GM12878 (cell line): Measurements from ENCODE around the gene IFNK. TPM values are rescaled to one million over a fixed set of nuclear protein-coding genes. Genes with fewer than 3 reads are reported as not detected.

Experiments used
- ATAC-seq: fragments of 200-7000 bp; cut with Tn5 transposase; 3 replicates; pipeline ENCODE4 v1.9.1; 2020; ENCODE audit warnings: mild to moderate bottlenecking, moderate library complexity
- BruUV-seq: library from RNA; stranded (reverse); fragments of 400-500 nt; replicated peaks from 2 replicates; lab custom pipeline; 2021; lab: Mats Ljungman, UMichigan
- CTCF ChIA-PET: fragments of 300-600 bp; sonication (Branson Sonifier 250); formaldehyde crosslinking; extraction: SDS; loops from one replicate; lab custom pipeline; 2021; ENCODE audit warnings: inconsistent platforms; lab: Yijun Ruan, JAX
- POLR2A ChIA-PET: fragments of 350-600 bp; formaldehyde crosslinking; extraction: SDS; loops from one replicate; lab custom pipeline; 2021; ENCODE audit warnings: inconsistent platforms; lab: Charles Lee
- RAD21 ChIA-PET: fragments of 300-600 bp; sonication (Branson Sonifier 250); formaldehyde crosslinking; loops from one replicate; lab custom pipeline; 2023; ENCODE audit warnings: antibody characterized with exemption; ENCODE audit not compliant: unreplicated experiment; lab: Charles Lee
- SMC1A ChIA-PET: fragments of 300-600 bp; sonication (Branson Sonifier 250); formaldehyde crosslinking; loops from one replicate; lab custom pipeline; 2023; ENCODE audit not compliant: unreplicated experiment, uncharacterized antibody; lab: Charles Lee
- DNase-seq: peaks from one replicate; pipeline ENCODE4 v3.0.0-alpha.2; 2011; ENCODE audit warnings: low read depth, low spot score
- FAIRE-seq: peaks from 3 replicates; lab custom pipeline; 2011; peaks lifted over from hg19 to GRCh38; lab: Jason Lieb, UNC
- H2AFZ ChIP-seq: 2 replicates; pipeline ENCODE4 v1.6.0; 2011; ENCODE audit warnings: low read depth, low read length, control low read depth; ENCODE audit not compliant: control insufficient read depth
- H3K27ac ChIP-seq: 2 replicates; pipeline ENCODE4 v1.5.1; 2011; ENCODE audit warnings: control low read depth; ENCODE audit not compliant: control insufficient read depth, insufficient read depth
- H3K27me3 ChIP-seq, 2 experiments: replicated peaks in 1 of 2; 2 replicates each; pipeline versions ENCODE4 v1.6.0 to v1.6.1; 2011; ENCODE audit warnings: low read length in 1 of 2; ENCODE audit not compliant: control insufficient read depth in 2 of 2, insufficient read depth in 2 of 2
- H3K36me3 ChIP-seq, 2 experiments: 2 replicates each; pipeline ENCODE4 v1.5.1; 2011; ENCODE audit warnings: low read length in 1 of 2; ENCODE audit not compliant: control insufficient read depth in 2 of 2, insufficient read depth in 2 of 2
- H3K4me1 ChIP-seq: 2 replicates; pipeline ENCODE4 v1.6.1; 2011; ENCODE audit warnings: mild to moderate bottlenecking, low read length, moderate library complexity, mixed read lengths; ENCODE audit not compliant: control insufficient read depth, insufficient read depth
- H3K4me2 ChIP-seq: 2 replicates; pipeline ENCODE4 v1.6.0; 2011; ENCODE audit warnings: control low read depth; ENCODE audit not compliant: control insufficient read depth, insufficient read depth
- H3K4me3 ChIP-seq: fragments of 200-600 bp; sonication (generic); 2 replicates; pipeline ENCODE4 v1.5.1; 2016
- H3K79me2 ChIP-seq: 2 replicates; pipeline ENCODE4 v1.6.0; 2011; ENCODE audit warnings: low read length; ENCODE audit not compliant: control insufficient read depth, insufficient read depth
- H3K9ac ChIP-seq: 2 replicates; pipeline ENCODE4 v1.8.0; 2011; ENCODE audit warnings: low read length, control low read depth, mixed read lengths; ENCODE audit not compliant: control insufficient read depth, insufficient read depth
- H3K9me3 ChIP-seq: replicated peaks from 3 replicates; pipeline ENCODE4 v1.5.1; 2011; ENCODE audit warnings: mild to moderate bottlenecking, low read length; ENCODE audit not compliant: control insufficient read depth, insufficient read depth
- H4K20me1 ChIP-seq: 2 replicates; pipeline ENCODE4 v1.6.0; 2011; ENCODE audit not compliant: control insufficient read depth, insufficient read depth
- ATF7 ChIP-seq: fragments of 450-650 bp; IDR thresholded peaks from 2 replicates; pipeline ENCODE4 v1.6.1; 2016; ENCODE audit warnings: low read depth, mild to moderate bottlenecking
- HDAC6 ChIP-seq: fragments of 200-600 bp; sonication (generic); IDR thresholded peaks from one replicate; pipeline ENCODE4 v1.8.0; 2017; ENCODE audit warnings: antibody characterized with exemption; ENCODE audit not compliant: unreplicated experiment
- NRF1 ChIP-seq: conservative IDR thresholded peaks from 2 replicates; pipeline ENCODE4 v1.6.1; 2011; ENCODE audit warnings: mild to moderate bottlenecking, low read depth, low read length, improper control_type of control experiment
- RAD21 ChIP-seq: IDR thresholded peaks from 2 replicates; pipeline ENCODE4 v1.6.1; 2011; ENCODE audit warnings: mild to moderate bottlenecking, low read depth, low read length, moderate library complexity; ENCODE audit not compliant: insufficient read depth
- SP1 ChIP-seq: IDR thresholded peaks from one replicate; pipeline ENCODE4 v1.6.1; 2011; ENCODE audit warnings: low read depth, low read length
- WGBS: methylation state at CpG from one replicate; pipeline ENCODE4 v1.1.6; 2016; ENCODE audit warnings: low lambda C conversion rate; ENCODE audit not compliant: insufficient replicate concordance, insufficient coverage; ENCODE audit errors: missing lambda C conversion rate; 5-methylcytosine and 5-hydroxymethylcytosine counted together
- in situ Hi-C: fragments of 300-500 bp; cut with MboI; formaldehyde crosslinking; loops from 9 replicates; pipeline ENCODE4 v1.14.3; 2018; ENCODE audit warnings: mixed read lengths
- intact Hi-C: fragments of 100-400 bp; cut with micrococcal nuclease; formaldehyde crosslinking; loops from one replicate; pipeline ENCODE4 v1.14.2; 2022; ENCODE audit not compliant: unreplicated experiment
- polyA plus RNA-seq, 11 experiments: library from polyadenylated mRNA; depleted of rRNA in 4 of 11; unstranded in 6 of 11; stranded (reverse) in 5 of 11; fragments of >200 nt; fragmentation: Nextera tagmentation in 4 of 11; fragmentation: Illumina TruSeq in 1 of 11; extraction: Ambion mirVana in 4 of 11; extraction: Trizol in 1 of 11; gene quantifications; 1 replicate in 1 of 11; 2 replicates in 10 of 11; pipeline versions ENCODE4 v1.2.1 to v1.2.3, GENCODE V29; 2011 to 2016; ENCODE audit warnings: inconsistent platforms in 2 of 11, missing spikeins in 2 of 11, low read depth in 1 of 11
- total RNA-seq, 4 experiments: library from RNA; depleted of rRNA in 3 of 4; stranded (reverse); fragments of >200 nt in 3 of 4; fragmentation: Illumina TruSeq in 1 of 4; extraction: Trizol in 1 of 4; gene quantifications; 2 replicates each; pipeline versions ENCODE4 v1.2.1 to v1.2.3, GENCODE V29; 2013 to 2021
- TF ChIP-seq, protein P1 (sequence below): fragments of 450-650 bp; IDR thresholded peaks from 2 replicates; pipeline ENCODE4 v1.6.1; 2017; ENCODE audit warnings: borderline replicate concordance

IFNK gene
- total and polyA plus RNA-seq, 10 of the 15 experiments (the other 5 are each of a cell fraction or from before 2014, with no cell fraction given) = 0.06 TPM; not detected in 9

DNA sequence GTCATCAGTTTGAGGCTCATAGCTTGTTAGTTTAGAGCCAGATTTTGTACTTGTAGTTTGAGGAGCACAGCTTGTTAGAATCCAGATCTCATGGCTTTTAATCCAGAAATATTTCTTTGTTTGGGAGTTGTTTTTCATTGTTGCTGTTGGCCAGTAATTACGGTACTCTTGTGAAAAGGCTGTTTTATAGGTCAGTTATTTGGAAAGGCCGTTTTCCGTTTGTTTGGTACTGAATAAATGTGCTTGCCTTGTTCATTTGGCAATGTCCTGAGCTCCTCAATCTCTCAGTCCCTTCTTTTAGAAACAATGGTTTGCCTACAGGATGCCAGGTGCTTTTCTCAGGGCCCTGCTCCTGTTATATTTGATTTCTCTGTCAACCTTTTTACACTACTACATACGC, 10.0 kb downstream of the IFNK start:
- RAD21 ChIA-PET = interaction anchor here (1.8 to 5.9 kb wide), 2 partner anchors 11 to 200 kb away, joined by 6 to 97 read pairs; no protein-coding TSS in a partner anchor
- no peak for ATAC-seq
- no peak overlapping the region for H3K4me3 ChIP-seq
- no peaks in the 10 kb centered on the region for H3K9me3 ChIP-seq
- no peak overlapping the region for H3K9ac ChIP-seq
- H3K4me2 ChIP-seq = no peak overlapping the region
- in situ Hi-C loops = no loop called here
- CTCF ChIA-PET = interaction anchor here (1.0 to 7.9 kb wide), 3 partner anchors 13 to 201 kb away, joined by 5 to 116 read pairs (median 66); no protein-coding TSS in a partner anchor
- H3K27ac ChIP-seq = no peak overlapping the region
- no peaks in the 10 kb centered on the region for H3K36me3 ChIP-seq
- no peak overlapping the region for H2AFZ ChIP-seq
- 67% methylated on average over 4 of the region's 4 CpGs for WGBS
- DNase-seq = no peak
- POLR2A ChIA-PET = interaction anchor here (0.8 to 1.3 kb wide), 2 partner anchors 9 to 206 kb away, joined by 3 to 5 read pairs; no protein-coding TSS in a partner anchor
- no peaks in the 10 kb centered on the region for H3K79me2 ChIP-seq
- H4K20me1 ChIP-seq = no peaks in the 10 kb centered on the region
- SMC1A ChIA-PET = interaction anchor here (0.7 to 11.1 kb wide), 8 partner anchors 11 to 201 kb away, joined by 3 to 89 read pairs (median 6); no protein-coding TSS in a partner anchor
- H3K27me3 ChIP-seq = no peaks in the 10 kb centered on the region
- intact Hi-C loops = no loop called here
- no TSS peak for BruUV-seq
- TF ChIP-seq RAD21 (no peak), NRF1 (no peak), SP1 (no peak), ATF7 (no peak), HDAC6 (no peak)
- TF ChIP-seq, protein P1, sequence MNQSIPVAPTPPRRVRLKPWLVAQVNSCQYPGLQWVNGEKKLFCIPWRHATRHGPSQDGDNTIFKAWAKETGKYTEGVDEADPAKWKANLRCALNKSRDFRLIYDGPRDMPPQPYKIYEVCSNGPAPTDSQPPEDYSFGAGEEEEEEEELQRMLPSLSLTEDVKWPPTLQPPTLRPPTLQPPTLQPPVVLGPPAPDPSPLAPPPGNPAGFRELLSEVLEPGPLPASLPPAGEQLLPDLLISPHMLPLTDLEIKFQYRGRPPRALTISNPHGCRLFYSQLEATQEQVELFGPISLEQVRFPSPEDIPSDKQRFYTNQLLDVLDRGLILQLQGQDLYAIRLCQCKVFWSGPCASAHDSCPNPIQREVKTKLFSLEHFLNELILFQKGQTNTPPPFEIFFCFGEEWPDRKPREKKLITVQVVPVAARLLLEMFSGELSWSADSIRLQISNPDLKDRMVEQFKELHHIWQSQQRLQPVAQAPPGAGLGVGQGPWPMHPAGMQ = no peak
- H3K4me1 ChIP-seq = no peaks in the 10 kb centered on the region
- no peak for FAIRE-seq
